Measurements from ENCODE around the gene IFI44L.
A peak's percentile ranks its signal among the peaks of the same experiment; 100 is the strongest.

IFI44L gene

DNA sequence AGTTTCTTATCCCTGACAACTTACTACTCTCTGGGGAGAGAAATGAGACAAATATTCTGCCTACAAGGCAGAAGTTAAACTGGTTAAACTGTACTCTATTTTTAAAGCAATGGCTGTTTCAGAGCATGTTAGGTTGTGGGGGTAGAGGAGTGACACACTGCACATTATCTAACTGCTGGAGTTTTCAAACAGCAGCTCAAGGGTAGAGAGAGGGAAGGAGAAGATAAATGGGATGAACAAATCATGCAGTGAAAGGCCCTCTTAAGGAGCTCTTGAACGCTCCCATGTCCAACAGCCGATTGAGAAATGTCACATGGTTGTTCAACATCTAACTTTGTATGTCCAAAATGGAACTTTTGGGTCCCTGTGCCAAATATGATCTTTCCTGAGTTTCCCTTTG, 14.0 kb upstream of the IFI44L start:
- peaks cover 0 to 4% (median 0%) of the 10 kb centered on the region in 5 donors for H3K4me1 ChIP-seq (ENCODE audit: control insufficient read depth in 5 of 5, insufficient read depth in 5 of 5, low read length in 5 of 5)
- no peaks in the 10 kb centered on the region for H3K9me3 ChIP-seq (ENCODE audit: control insufficient read depth in 5 of 5, low read length in 5 of 5)
- H3K4me3 ChIP-seq (ENCODE audit: low read depth in 1 of 5, low read length in 5 of 5) = no peak overlapping the region
- no peak overlapping the region for H3K9ac ChIP-seq (ENCODE audit: low read length in 5 of 5)
- H3K27me3 ChIP-seq (ENCODE audit: control insufficient read depth in 5 of 5, insufficient read depth in 4 of 5, low read length in 5 of 5) = peaks cover 0 to 3% (median 0%) of the 10 kb centered on the region in 5 donors
- H3K36me3 ChIP-seq (ENCODE audit: control insufficient read depth in 5 of 5, insufficient read depth in 5 of 5, low read length in 5 of 5) = no peaks in the 10 kb centered on the region
- H3K27ac ChIP-seq (ENCODE audit: low read depth, low read length) = no peak overlapping the region

DNA sequence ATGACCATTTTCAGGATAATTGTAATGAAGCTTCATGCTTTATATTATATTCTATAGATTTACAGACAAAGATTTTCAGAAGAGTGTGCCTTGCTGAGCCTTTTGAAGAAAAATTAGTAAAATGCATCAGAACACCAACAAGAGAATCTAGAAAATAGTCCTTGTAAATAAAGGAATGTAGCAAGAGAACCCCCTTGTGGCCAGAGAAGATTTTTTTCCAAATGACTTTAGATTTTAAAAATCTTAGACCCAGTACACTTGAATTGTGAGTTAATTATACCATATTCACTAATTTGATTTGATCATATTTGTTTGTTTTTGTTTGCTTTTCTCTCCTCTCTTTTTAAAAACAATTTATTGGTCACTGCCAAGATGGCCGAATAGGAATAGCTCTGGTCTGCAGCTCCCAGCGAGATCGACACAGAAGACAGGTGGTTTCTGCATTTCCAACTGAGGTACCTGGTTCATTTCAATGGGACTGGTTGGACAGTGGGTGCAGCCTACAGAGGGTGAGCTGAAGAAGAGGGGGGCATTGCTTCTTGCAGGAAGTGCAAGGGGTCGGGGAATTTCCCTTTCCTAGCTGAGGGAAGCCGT, 12.8 kb upstream of the IFI44L start:
- no peaks in the 10 kb centered on the region for H3K9me3 ChIP-seq (ENCODE audit: control insufficient read depth in 5 of 5, low read length in 5 of 5)
- H3K27me3 ChIP-seq (ENCODE audit: control insufficient read depth in 5 of 5, insufficient read depth in 4 of 5, low read length in 5 of 5) = peaks cover 0 to 3% (median 0%) of the 10 kb centered on the region in 5 donors
- no peak overlapping the region for H3K4me3 ChIP-seq (ENCODE audit: low read depth in 1 of 5, low read length in 5 of 5)
- no peak overlapping the region for H3K27ac ChIP-seq (ENCODE audit: low read depth, low read length)
- H3K36me3 ChIP-seq (ENCODE audit: control insufficient read depth in 5 of 5, insufficient read depth in 5 of 5, low read length in 5 of 5) = no peaks in the 10 kb centered on the region
- no peak overlapping the region for H3K9ac ChIP-seq (ENCODE audit: low read length in 5 of 5)
- H3K4me1 ChIP-seq (ENCODE audit: control insufficient read depth in 5 of 5, insufficient read depth in 5 of 5, low read length in 5 of 5) = peaks cover 0 to 4% (median 0%) of the 10 kb centered on the region in 5 donors

DNA sequence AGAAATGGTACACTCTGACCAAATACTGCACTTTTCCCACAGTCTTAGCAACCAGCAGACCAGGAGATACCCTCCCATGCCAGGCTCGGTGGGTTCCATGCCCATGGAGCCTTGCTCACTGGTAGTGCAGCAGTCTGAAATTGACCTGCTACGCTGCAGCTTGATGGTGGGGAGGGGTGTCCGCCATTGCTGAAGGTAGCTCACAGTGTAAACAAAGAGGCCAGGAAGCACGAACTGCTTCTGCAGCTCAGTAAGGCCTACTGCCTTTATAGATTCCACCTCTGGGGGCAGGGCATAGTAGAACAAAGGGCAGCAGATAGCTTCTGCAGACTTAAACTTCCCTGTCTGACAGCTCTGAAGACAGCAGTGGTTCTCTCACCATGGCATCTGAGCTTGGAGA, 12.3 kb upstream of the IFI44L start:
- no peaks in the 10 kb centered on the region for H3K9me3 ChIP-seq (ENCODE audit: control insufficient read depth in 5 of 5, low read length in 5 of 5)
- H3K4me1 ChIP-seq (ENCODE audit: control insufficient read depth in 5 of 5, insufficient read depth in 5 of 5, low read length in 5 of 5) = peaks cover 0 to 4% (median 0%) of the 10 kb centered on the region in 5 donors
- H3K36me3 ChIP-seq (ENCODE audit: control insufficient read depth in 5 of 5, insufficient read depth in 5 of 5, low read length in 5 of 5) = no peaks in the 10 kb centered on the region
- no peak overlapping the region for H3K9ac ChIP-seq (ENCODE audit: low read length in 5 of 5)
- no peak overlapping the region for H3K27ac ChIP-seq (ENCODE audit: low read depth, low read length)
- H3K4me3 ChIP-seq (ENCODE audit: low read depth in 1 of 5, low read length in 5 of 5) = no peak overlapping the region
- peaks cover 0 to 3% (median 0%) of the 10 kb centered on the region in 5 donors for H3K27me3 ChIP-seq (ENCODE audit: control insufficient read depth in 5 of 5, insufficient read depth in 4 of 5, low read length in 5 of 5)

DNA sequence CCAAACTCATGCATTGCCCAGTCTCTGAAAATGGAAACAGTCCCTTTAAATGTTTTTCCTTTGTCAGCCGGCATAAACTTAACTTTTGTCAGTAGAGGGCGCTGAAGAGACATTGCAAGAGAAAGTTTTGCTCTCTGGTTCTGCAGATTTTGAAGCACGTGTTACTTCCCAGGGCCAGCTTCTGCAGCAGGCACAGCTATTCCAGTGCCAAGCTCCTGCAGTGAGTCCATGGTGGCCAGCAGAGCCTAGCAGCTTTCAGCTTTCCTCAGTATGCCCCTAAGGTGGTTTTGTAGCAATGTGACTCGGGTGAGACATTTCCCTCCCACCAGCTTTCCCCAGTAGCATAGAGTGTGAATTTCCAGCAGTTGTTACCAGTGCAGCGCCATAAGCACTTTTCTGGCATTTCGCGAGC, 2.6 kb upstream of the IFI44L start:
- Histone ChIP-seq H3K27me3 (ENCODE audit: control insufficient read depth in 5 of 5, insufficient read depth in 4 of 5, low read length in 5 of 5) (no peaks in the 10 kb centered on the region), H3K9ac (ENCODE audit: low read length in 5 of 5) (no peak overlapping the region), H3K4me1 (ENCODE audit: control insufficient read depth in 5 of 5, insufficient read depth in 5 of 5, low read length in 5 of 5) (peaks cover 2 to 27% (median 20%) of the 10 kb centered on the region in 5 donors), H3K36me3 (ENCODE audit: control insufficient read depth in 5 of 5, insufficient read depth in 5 of 5, low read length in 5 of 5) (no peaks in the 10 kb centered on the region), H3K9me3 (ENCODE audit: control insufficient read depth in 5 of 5, low read length in 5 of 5) (no peaks in the 10 kb centered on the region), H3K4me3 (ENCODE audit: low read depth in 1 of 5, low read length in 5 of 5) (peak overlapping the region; percentile 14 to 49 (median 36)), H3K27ac (ENCODE audit: low read depth, low read length) (no peak overlapping the region)

DNA sequence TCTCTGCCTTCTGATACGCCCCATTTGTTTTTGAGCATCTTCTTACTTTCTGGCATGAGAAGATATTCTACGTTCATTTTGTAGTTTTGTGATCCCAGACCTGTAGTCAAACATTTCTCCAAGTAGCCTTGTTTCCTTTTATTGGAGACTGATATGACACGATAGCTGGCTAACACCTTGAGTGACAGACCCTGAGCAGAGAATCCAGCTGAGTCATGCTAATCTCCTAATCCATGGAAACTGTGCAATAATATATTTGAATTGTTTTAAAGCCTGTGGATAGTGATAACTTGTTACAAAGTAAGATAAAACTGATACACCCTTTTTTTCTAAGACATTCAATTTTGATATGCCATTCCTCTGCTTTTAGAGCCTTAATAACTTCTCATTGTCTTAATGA, 1.2 kb upstream of the IFI44L start:
- Histone ChIP-seq H3K36me3 (ENCODE audit: control insufficient read depth in 5 of 5, insufficient read depth in 5 of 5, low read length in 5 of 5) (no peaks in the 10 kb centered on the region), H3K27me3 (ENCODE audit: control insufficient read depth in 5 of 5, insufficient read depth in 4 of 5, low read length in 5 of 5) (peaks cover 0 to 3% (median 0%) of the 10 kb centered on the region in 5 donors), H3K9ac (ENCODE audit: low read length in 5 of 5) (peak overlapping the region in 1 of 5 donors; percentile 34), H3K9me3 (ENCODE audit: control insufficient read depth in 5 of 5, low read length in 5 of 5) (no peaks in the 10 kb centered on the region), H3K4me3 (ENCODE audit: low read depth in 1 of 5, low read length in 5 of 5) (peak overlapping the region in 3 of 5 donors; percentile 55 to 66 (median 63)), H3K27ac (ENCODE audit: low read depth, low read length) (peak overlapping the region; percentile 67), H3K4me1 (ENCODE audit: control insufficient read depth in 5 of 5, insufficient read depth in 5 of 5, low read length in 5 of 5) (peaks cover 5 to 28% (median 24%) of the 10 kb centered on the region in 5 donors)

DNA sequence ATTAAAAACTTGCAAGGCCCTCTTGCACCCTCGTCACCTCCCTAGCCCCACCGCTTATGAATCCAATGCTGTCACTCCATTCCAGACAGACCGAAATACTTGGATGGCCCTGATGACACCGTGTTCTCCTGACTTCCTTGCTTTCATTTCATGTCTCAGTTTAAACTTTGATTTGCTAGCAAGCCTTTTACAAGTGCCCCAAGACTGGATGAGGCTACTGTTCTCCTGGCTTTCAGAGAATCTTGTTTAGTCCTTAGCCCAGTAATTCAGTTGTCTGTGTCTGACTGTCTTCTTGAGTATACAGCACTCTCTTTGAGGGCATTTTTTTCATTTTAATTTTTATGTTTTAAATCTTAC, 824 bp upstream of the IFI44L start:
- peak overlapping the region; percentile 49 to 66 (median 55) for H3K4me3 ChIP-seq (ENCODE audit: low read depth in 1 of 5, low read length in 5 of 5)
- H3K9ac ChIP-seq (ENCODE audit: low read length in 5 of 5) = peak overlapping the region in 4 of 5 donors; percentile 34 to 73 (median 50)
- H3K4me1 ChIP-seq (ENCODE audit: control insufficient read depth in 5 of 5, insufficient read depth in 5 of 5, low read length in 5 of 5) = peaks cover 5 to 28% (median 24%) of the 10 kb centered on the region in 5 donors
- H3K9me3 ChIP-seq (ENCODE audit: control insufficient read depth in 5 of 5, low read length in 5 of 5) = no peaks in the 10 kb centered on the region
- peak overlapping the region; percentile 67 for H3K27ac ChIP-seq (ENCODE audit: low read depth, low read length)
- peaks cover 0 to 3% (median 0%) of the 10 kb centered on the region in 5 donors for H3K27me3 ChIP-seq (ENCODE audit: control insufficient read depth in 5 of 5, insufficient read depth in 4 of 5, low read length in 5 of 5)
- no peaks in the 10 kb centered on the region for H3K36me3 ChIP-seq (ENCODE audit: control insufficient read depth in 5 of 5, insufficient read depth in 5 of 5, low read length in 5 of 5)

DNA sequence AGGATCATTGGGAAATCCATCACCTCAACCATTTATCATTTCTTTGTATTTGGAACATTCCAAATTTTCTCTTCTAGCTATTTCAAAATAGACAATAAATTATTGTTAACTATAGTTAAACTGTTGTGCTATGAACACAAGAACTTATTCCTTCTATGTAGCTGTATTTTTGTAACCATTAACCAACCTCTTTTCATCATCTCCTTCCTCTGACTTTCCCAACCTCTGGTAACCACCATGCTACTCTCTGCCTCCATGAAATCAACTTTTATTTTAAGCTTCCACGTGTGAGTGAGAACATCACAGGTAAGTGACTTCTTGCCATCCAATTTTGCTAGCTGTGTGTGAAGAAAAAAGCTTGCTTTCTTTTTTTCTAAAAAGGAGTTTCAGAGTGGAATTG, 418 bp downstream of the IFI44L start:
- peak overlapping the region; percentile 67 for H3K27ac ChIP-seq (ENCODE audit: low read depth, low read length)
- H3K9me3 ChIP-seq (ENCODE audit: control insufficient read depth in 5 of 5, low read length in 5 of 5) = no peaks in the 10 kb centered on the region
- peaks cover 0 to 3% (median 0%) of the 10 kb centered on the region in 5 donors for H3K27me3 ChIP-seq (ENCODE audit: control insufficient read depth in 5 of 5, insufficient read depth in 4 of 5, low read length in 5 of 5)
- H3K4me3 ChIP-seq (ENCODE audit: low read depth in 1 of 5, low read length in 5 of 5) = peak overlapping the region; percentile 49 to 66 (median 55)
- H3K4me1 ChIP-seq (ENCODE audit: control insufficient read depth in 5 of 5, insufficient read depth in 5 of 5, low read length in 5 of 5) = peaks cover 5 to 28% (median 26%) of the 10 kb centered on the region in 5 donors
- no peaks in the 10 kb centered on the region for H3K36me3 ChIP-seq (ENCODE audit: control insufficient read depth in 5 of 5, insufficient read depth in 5 of 5, low read length in 5 of 5)
- peak overlapping the region; percentile 35 to 73 (median 69) for H3K9ac ChIP-seq (ENCODE audit: low read length in 5 of 5)

DNA sequence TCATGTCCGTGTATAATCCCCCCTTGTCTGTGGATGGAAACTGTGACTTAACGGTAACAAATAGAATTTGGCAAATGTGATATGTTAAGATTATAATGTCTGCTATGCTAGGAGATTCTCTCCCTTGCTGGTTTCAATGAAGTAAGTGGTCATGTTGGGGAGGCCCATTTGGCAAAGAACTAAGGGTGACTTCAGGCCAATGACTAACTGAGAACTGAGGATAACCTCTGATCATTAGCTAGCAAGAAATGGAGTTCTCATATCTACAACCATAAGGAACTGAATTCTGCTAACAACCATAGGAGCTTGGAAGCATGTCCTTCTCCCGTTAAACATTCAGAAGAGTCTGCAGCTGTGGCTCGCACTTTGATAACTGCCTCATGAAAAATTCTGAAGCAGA, 2.3 kb downstream of the IFI44L start:
- H3K4me3 ChIP-seq (ENCODE audit: low read depth in 1 of 5, low read length in 5 of 5) = peak overlapping the region in 3 of 5 donors; percentile 36 to 61 (median 55)
- H3K27ac ChIP-seq (ENCODE audit: low read depth, low read length) = peak overlapping the region; percentile 43

DNA sequence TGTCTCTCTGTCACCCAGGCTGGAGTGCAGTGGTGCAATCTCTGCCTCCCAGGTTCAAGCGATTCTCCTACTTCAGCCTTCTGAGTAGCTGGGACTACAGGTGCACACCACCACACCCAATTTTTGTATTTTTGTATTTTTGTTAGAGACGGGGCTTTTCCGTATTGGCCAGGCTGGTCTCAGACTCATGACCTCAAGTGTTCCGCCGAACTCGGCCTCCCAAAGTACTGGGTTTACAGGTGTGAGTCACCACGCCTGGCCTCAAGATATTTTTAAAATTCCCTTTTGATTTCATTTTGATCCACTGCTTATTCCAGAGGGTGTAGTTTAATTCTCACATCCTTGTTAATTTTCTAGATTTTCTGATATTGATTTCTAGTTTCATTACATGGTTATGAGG, 3.8 kb downstream of the IFI44L start:
- peaks cover 3 to 24% (median 17%) of the 10 kb centered on the region in 5 donors for H3K4me1 ChIP-seq (ENCODE audit: control insufficient read depth in 5 of 5, insufficient read depth in 5 of 5, low read length in 5 of 5)
- peaks cover 0 to 3% (median 0%) of the 10 kb centered on the region in 5 donors for H3K27me3 ChIP-seq (ENCODE audit: control insufficient read depth in 5 of 5, insufficient read depth in 4 of 5, low read length in 5 of 5)
- H3K27ac ChIP-seq (ENCODE audit: low read depth, low read length) = peak overlapping the region; percentile 7
- H3K4me3 ChIP-seq (ENCODE audit: low read depth in 1 of 5, low read length in 5 of 5) = peak overlapping the region in 1 of 5 donors; percentile 24
- H3K36me3 ChIP-seq (ENCODE audit: control insufficient read depth in 5 of 5, insufficient read depth in 5 of 5, low read length in 5 of 5) = no peaks in the 10 kb centered on the region
- H3K9ac ChIP-seq (ENCODE audit: low read length in 5 of 5) = no peak overlapping the region
- no peaks in the 10 kb centered on the region for H3K9me3 ChIP-seq (ENCODE audit: control insufficient read depth in 5 of 5, low read length in 5 of 5)

More for the DNA sequence above, 2.3 kb downstream of the IFI44L start:
- Histone ChIP-seq H3K9me3 (ENCODE audit: control insufficient read depth in 5 of 5, low read length in 5 of 5) (no peaks in the 10 kb centered on the region), H3K36me3 (ENCODE audit: control insufficient read depth in 5 of 5, insufficient read depth in 5 of 5, low read length in 5 of 5) (no peaks in the 10 kb centered on the region), H3K27me3 (ENCODE audit: control insufficient read depth in 5 of 5, insufficient read depth in 4 of 5, low read length in 5 of 5) (peaks cover 0 to 3% (median 0%) of the 10 kb centered on the region in 5 donors), H3K4me1 (ENCODE audit: control insufficient read depth in 5 of 5, insufficient read depth in 5 of 5, low read length in 5 of 5) (peaks cover 5 to 30% (median 22%) of the 10 kb centered on the region in 5 donors), H3K9ac (ENCODE audit: low read length in 5 of 5) (no peak overlapping the region)

DNA sequence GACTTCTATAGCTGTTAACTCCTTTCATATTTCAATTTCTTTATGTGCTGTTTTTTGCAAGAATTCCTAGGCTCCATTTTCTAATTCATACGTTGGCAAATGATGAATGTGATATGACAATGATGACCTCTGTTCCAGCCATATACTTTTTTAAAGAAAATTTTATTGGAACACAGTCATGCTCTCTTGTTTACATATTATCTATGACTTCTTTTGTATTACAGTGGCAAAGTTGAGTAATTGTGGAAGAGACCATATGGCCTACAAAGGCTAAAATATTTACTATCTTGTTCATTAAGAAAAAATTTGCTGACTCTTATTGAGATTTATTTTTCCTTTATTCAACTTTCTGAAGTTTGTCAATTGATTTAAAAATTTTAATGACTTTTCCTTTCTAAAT, 7.1 kb downstream of the IFI44L start:
- Histone ChIP-seq H3K27me3 (ENCODE audit: control insufficient read depth in 5 of 5, insufficient read depth in 4 of 5, low read length in 5 of 5) (peaks cover 0 to 3% (median 0%) of the 10 kb centered on the region in 5 donors), H3K9me3 (ENCODE audit: control insufficient read depth in 5 of 5, low read length in 5 of 5) (no peaks in the 10 kb centered on the region), H3K4me1 (ENCODE audit: control insufficient read depth in 5 of 5, insufficient read depth in 5 of 5, low read length in 5 of 5) (peaks cover 0 to 13% (median 3%) of the 10 kb centered on the region in 5 donors), H3K4me3 (ENCODE audit: low read depth in 1 of 5, low read length in 5 of 5) (no peak overlapping the region), H3K27ac (ENCODE audit: low read depth, low read length) (no peak overlapping the region), H3K36me3 (ENCODE audit: control insufficient read depth in 5 of 5, insufficient read depth in 5 of 5, low read length in 5 of 5) (no peaks in the 10 kb centered on the region), H3K9ac (ENCODE audit: low read length in 5 of 5) (no peak overlapping the region)
